Testis (tissue), 3 donors: ENCODE results near the gene XRCC4. TPM values are rescaled to one million over a fixed set of nuclear protein-coding genes. Genes with fewer than 3 reads are reported as not detected.
"Not testable (repeated sequence)": the region's sequence is repeated elsewhere in the genome, so short reads cannot be mapped to it uniquely, and the experiment has no call there.

Source experiments
- DNase-seq: peaks from one replicate; pipeline ENCODE4 v3.0.0-alpha.2; 2019
- H3K27ac ChIP-seq, 2 donors: fragments of 200-600 bp; sonication (generic); one replicate each; pipeline ENCODE4 v1.5.1; 2019
- H3K27me3 ChIP-seq: fragments of 200-600 bp; sonication (generic); one replicate; pipeline ENCODE4 v1.5.1; 2019
- H3K36me3 ChIP-seq: fragments of 200-600 bp; sonication (generic); one replicate; pipeline ENCODE4 v1.5.1; 2017; ENCODE audit warnings: low read depth; ENCODE audit errors: missing control alignments
- H3K4me1 ChIP-seq: fragments of 200-600 bp; sonication (generic); one replicate; pipeline ENCODE4 v1.5.1; 2019
- H3K4me3 ChIP-seq, 2 donors: fragments of 200-600 bp; sonication (generic); one replicate each; pipeline ENCODE4 v1.5.1; 2017 to 2019
- H3K9me3 ChIP-seq: fragments of 200-600 bp; sonication (generic); one replicate; pipeline ENCODE4 v1.5.1; 2017
- CTCF ChIP-seq, 3 experiments: fragments of 450-650 bp in 2 of 3; fragments of 200-600 bp in 1 of 3; sonication (generic) in 1 of 3; IDR thresholded peaks; one replicate each; pipeline ENCODE4 v1.5.1; 2016 to 2019; ENCODE audit warnings: antibody characterized with exemption in 3 of 3, mild to moderate bottlenecking in 2 of 3, moderate library complexity in 1 of 3
- POLR2A ChIP-seq: fragments of 450-650 bp; IDR thresholded peaks from one replicate; pipeline ENCODE4 v1.6.1; 2017; ENCODE audit warnings: antibody characterized with exemption, mild to moderate bottlenecking, moderate library complexity
- WGBS, 2 donors: methylation state at CpG; one replicate each; pipeline ENCODE4 v1.1.5; 2018; 5-methylcytosine and 5-hydroxymethylcytosine counted together
- intact Hi-C: fragments of 100-400 bp; cut with DNase I; formaldehyde crosslinking; loops from one replicate; pipeline ENCODE4 v1.15.1; 2023; ENCODE audit warnings: low total_unique reads
- polyA plus RNA-seq: library from polyadenylated mRNA; stranded (reverse); fragments of 350-450 nt; fragmentation: Illumina TruSeq; extraction: RNeasy Lipid Tissue Mini Kit (QIAGEN cat#74804); gene quantifications from one replicate; pipeline ENCODE4 v1.2.3, GENCODE V29; 2014; ENCODE audit warnings: low read depth, low replicate concordance; ENCODE audit not compliant: insufficient read depth
- total RNA-seq, 2 donors: library from RNA; depleted of rRNA; stranded (reverse); fragments of >200 nt; gene quantifications; one replicate each; pipeline ENCODE4 v1.2.3, GENCODE V29; 2016

XRCC4 gene
- total and polyA plus RNA-seq, 3 donors from 2014 or later, result 14.2 to 23.3 (median 17.1) TPM

- H3K27ac ChIP-seq, result no peak overlapping the region
- 42 to 92% methylated on average over 1 of the region's 1 CpG for WGBS, 2 donors
- intact Hi-C loops, result no loop called here
- H3K9me3 ChIP-seq, result no peaks in the 10 kb centered on the region
- H3K27me3 ChIP-seq, result no peaks in the 10 kb centered on the region
- H3K4me1 ChIP-seq, result no peaks in the 10 kb centered on the region
- no peak overlapping the region for H3K4me3 ChIP-seq
- DNase-seq, result no peak
- no peak for TF ChIP-seq POLR2A
- TF ChIP-seq CTCF (IDR thresholded peaks at IDR 0.05), result no peak
- no peaks in the 10 kb centered on the region for H3K36me3 ChIP-seq
These were observed 174.5 kb downstream of the XRCC4 start for GRCh38 chr5:83251849-83252248.

- Histone ChIP-seq H3K27ac (no peak overlapping the region), H3K9me3 (no peaks in the 10 kb centered on the region), H3K4me1 (no peaks in the 10 kb centered on the region), H3K27me3 (no peaks in the 10 kb centered on the region), H3K36me3 (no peaks in the 10 kb centered on the region), H3K4me3 (no peak overlapping the region)
- 64 to 65% methylated on average over 2 of the region's 2 CpGs for WGBS, 2 donors
- intact Hi-C loops, result no loop called here
- TF ChIP-seq POLR2A (no peak), CTCF (IDR thresholded peaks at IDR 0.05) (no peak)
- DNase-seq, result no peak
These were observed 176.4 kb downstream of the XRCC4 start for GRCh38 chr5:83253720-83254119.

- no peak overlapping the region for H3K4me3 ChIP-seq
- no peaks in the 10 kb centered on the region for H3K36me3 ChIP-seq
- whole genome bisulfite sequencing, 2 donors, result 86 to 88% methylated on average over 1 of the region's 1 CpG
- intact Hi-C loops, result no loop called here
- no peak overlapping the region for H3K27ac ChIP-seq
- H3K27me3 ChIP-seq, result no peaks in the 10 kb centered on the region
- no peaks in the 10 kb centered on the region for H3K9me3 ChIP-seq
- no peaks in the 10 kb centered on the region for H3K4me1 ChIP-seq
- no peak for DNase-seq
- TF ChIP-seq CTCF (IDR thresholded peaks at IDR 0.05) (no peak), POLR2A (no peak)
These were observed 177.9 kb downstream of the XRCC4 start for GRCh38 chr5:83255268-83255667.

- Histone ChIP-seq H3K9me3 (no peaks in the 10 kb centered on the region), H3K36me3 (no peaks in the 10 kb centered on the region), H3K4me3 (no peak overlapping the region), H3K4me1 (no peaks in the 10 kb centered on the region), H3K27me3 (no peaks in the 10 kb centered on the region), H3K27ac (no peak overlapping the region)
- intact Hi-C loops, result no loop called here
- no peak for DNase-seq
- TF ChIP-seq POLR2A (no peak), CTCF (IDR thresholded peaks at IDR 0.05) (no peak)
- 73 to 76% methylated on average over 2 of the region's 2 CpGs for WGBS, 2 donors
These were observed 178.9 kb downstream of the XRCC4 start for GRCh38 chr5:83256091-83256780.

GRCh38 chr5:83257684-83258083, 180.3 kb downstream of the XRCC4 start:
- 90 to 92% methylated on average over 2 of the region's 2 CpGs for WGBS, 2 donors
- intact Hi-C loops, result not testable (repeated sequence)

More at GRCh38 chr5:83257684-83258083, 180.3 kb downstream of the XRCC4 start:
- not testable (repeated sequence) for H3K9me3 ChIP-seq, H3K4me1 ChIP-seq, H3K27me3 ChIP-seq, DNase-seq, H3K36me3 ChIP-seq, H3K4me3 ChIP-seq, H3K27ac ChIP-seq
